Measurements from ENCODE around the gene MAL. TPM values are rescaled to one million over a fixed set of nuclear protein-coding genes. Genes with fewer than 3 reads are reported as not detected.

MAL gene
- total and polyA plus RNA-seq, 2 experiments from 2014 or later: 0.24 to 0.31 TPM

DNA sequence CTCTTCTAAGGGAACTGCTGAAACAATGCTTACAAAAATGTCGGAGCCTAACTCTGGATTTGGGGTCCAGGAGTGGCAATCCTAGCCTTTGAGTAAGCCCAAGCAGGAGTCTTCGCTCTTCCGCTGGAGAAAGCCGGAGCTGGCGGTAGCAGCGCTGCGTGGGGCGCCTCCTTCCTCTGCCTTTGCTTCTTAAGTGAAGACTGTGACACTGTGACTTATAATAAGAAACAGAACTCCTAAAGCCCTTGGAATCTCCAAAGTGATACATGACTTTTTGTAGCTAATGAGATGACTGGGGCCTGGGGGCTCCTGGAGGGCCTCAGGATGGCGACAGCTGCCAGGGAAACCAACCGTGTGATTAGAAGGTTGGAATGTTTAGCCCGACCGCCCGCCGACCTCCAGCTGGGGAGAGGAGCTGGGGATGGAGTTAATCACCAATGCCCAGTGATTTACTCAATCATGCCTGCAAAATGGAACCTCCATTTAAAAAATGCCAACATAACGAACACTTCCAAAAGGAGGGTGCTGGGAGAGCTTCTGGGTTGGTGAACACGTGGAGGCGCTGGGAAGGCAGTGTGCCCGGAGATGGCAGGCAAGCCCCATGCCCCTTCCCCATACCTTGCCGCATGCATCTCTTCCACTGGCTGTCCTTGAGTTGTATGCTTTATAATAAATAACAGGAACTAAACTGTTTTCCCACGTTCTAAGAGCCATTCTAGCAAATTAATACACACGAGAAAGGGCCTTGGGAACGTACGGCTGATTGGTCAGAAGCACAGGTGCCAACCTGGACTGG is 29.0 kb upstream of the MAL start (continued):
- no peak for TF ChIP-seq POLR2AphosphoS5 (IDR thresholded peaks at IDR 0.05; ENCODE audit: low read depth)
- no peak for TF ChIP-seq REST (IDR thresholded peaks at IDR 0.05; ENCODE audit: unreplicated experiment)
- TF ChIP-seq STAT1 (IDR thresholded peaks at IDR 0.05; ENCODE audit: unreplicated experiment): no peak
- no peak for TF ChIP-seq ETS1 (IDR thresholded peaks at IDR 0.05)
- TF ChIP-seq, protein P1, sequence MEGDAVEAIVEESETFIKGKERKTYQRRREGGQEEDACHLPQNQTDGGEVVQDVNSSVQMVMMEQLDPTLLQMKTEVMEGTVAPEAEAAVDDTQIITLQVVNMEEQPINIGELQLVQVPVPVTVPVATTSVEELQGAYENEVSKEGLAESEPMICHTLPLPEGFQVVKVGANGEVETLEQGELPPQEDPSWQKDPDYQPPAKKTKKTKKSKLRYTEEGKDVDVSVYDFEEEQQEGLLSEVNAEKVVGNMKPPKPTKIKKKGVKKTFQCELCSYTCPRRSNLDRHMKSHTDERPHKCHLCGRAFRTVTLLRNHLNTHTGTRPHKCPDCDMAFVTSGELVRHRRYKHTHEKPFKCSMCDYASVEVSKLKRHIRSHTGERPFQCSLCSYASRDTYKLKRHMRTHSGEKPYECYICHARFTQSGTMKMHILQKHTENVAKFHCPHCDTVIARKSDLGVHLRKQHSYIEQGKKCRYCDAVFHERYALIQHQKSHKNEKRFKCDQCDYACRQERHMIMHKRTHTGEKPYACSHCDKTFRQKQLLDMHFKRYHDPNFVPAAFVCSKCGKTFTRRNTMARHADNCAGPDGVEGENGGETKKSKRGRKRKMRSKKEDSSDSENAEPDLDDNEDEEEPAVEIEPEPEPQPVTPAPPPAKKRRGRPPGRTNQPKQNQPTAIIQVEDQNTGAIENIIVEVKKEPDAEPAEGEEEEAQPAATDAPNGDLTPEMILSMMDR (conservative IDR thresholded peaks at IDR 0.05; ENCODE audit: low read depth in 2 of 2): no peak
- TF ChIP-seq ZNF114 (CRISPR knock-in tag; IDR thresholded peaks at IDR 0.05): no peak

- Mint-ChIP-seq H3K36me3 (ENCODE audit: low read depth) (no peaks in the 10 kb centered on the region), H3K4me1 (peaks cover 3% of the 10 kb centered on the region), H3K9me3 (no peaks in the 10 kb centered on the region), H3K27me3 (ENCODE audit: insufficient read depth, low read depth, poor library complexity) (peaks cover 19% of the 10 kb centered on the region), H3K4me3 (peak overlapping the region; percentile 39; the same call in 2 of the 3 replicates), H3K27ac (no peak overlapping the region)
- H4K20me1 ChIP-seq (replicated peaks; ENCODE audit: insufficient read depth): no peaks in the 10 kb centered on the region
- H3F3A ChIP-seq (replicated peaks; ENCODE audit: low read depth): no peaks in the 10 kb centered on the region
- peak overlapping the region; percentile 79 for H3K4me2 ChIP-seq
- peak overlapping the region; percentile 48 for H3K4me3 ChIP-seq
- H3K9me2 ChIP-seq (ENCODE audit: insufficient read depth): no peaks in the 10 kb centered on the region
- H3K27ac ChIP-seq (ENCODE audit: low read depth): no peak overlapping the region
- no peaks in the 10 kb centered on the region for H3K79me2 ChIP-seq (replicated peaks; ENCODE audit: insufficient read depth)
- H3K4me1 ChIP-seq (ENCODE audit: insufficient read depth): peaks cover 3% of the 10 kb centered on the region; the same call in 1 of the 2 replicates
- ATAC-seq (peak; percentile 77), DNase-seq (ENCODE audit: low spot score) (peak; percentile 62)
- H3K36me3 ChIP-seq (ENCODE audit: insufficient read depth): no peaks in the 10 kb centered on the region
- peaks cover 26% of the 10 kb centered on the region for H3K27me3 ChIP-seq (ENCODE audit: insufficient read depth)
- H2AFZ ChIP-seq: peak overlapping the region; percentile 97
- TF ChIP-seq, protein P1 (conservative IDR thresholded peaks at IDR 0.05; ENCODE audit: low read depth in 2 of 2): peak; percentile 13 to 28; a peak in 2 of 4 replicates
- TF ChIP-seq STAT1 (IDR thresholded peaks at IDR 0.05; ENCODE audit: unreplicated experiment): no peak
- TF ChIP-seq CREB1 (CRISPR knock-in tag; IDR thresholded peaks at IDR 0.05; ENCODE audit: low read depth): no peak
Measured at GRCh38 chr2:94997981-94998930, 27.3 kb upstream of the MAL start.
